ENCODE data around the gene ASIC5. TPM values are rescaled to one million over a fixed set of nuclear protein-coding genes. Genes with fewer than 3 reads are reported as not detected.

Gene ASIC5
- total RNA-seq, 1 donor = not detected

DNA sequence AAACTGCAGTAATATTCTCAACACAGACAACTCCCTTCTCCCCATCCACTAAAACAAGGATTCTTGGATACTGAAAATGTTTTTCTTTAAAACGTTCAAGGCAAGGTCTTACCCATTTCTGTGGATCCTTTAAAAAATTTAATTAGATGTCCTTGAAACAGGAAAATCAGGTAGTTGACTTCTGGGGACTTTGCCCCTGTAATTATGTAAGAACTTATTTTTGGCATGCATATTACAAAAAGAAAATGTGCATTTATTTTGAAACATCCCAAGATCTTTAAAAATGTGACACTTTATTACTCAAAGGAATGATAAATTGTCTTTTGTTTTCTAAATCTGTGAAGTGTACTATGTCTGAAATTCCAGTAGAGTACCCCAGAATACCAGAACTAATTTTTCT, 81.4 kb downstream of the ASIC5 start:
- no peak overlapping the region for H3K4me3 ChIP-seq (ENCODE audit: low read depth, low read length)
- TF ChIP-seq CTCF (IDR thresholded peaks at IDR 0.05; ENCODE audit: insufficient read depth, low read depth, low read length) = no peak
- no peak for DNase-seq (ENCODE audit: low read depth)

GRCh38 chr4:155781249-155781831, 84.7 kb downstream of the ASIC5 start:
- no peak for DNase-seq (ENCODE audit: low read depth)
- no peak overlapping the region for H3K4me3 ChIP-seq (ENCODE audit: low read depth, low read length)
- TF ChIP-seq CTCF (IDR thresholded peaks at IDR 0.05; ENCODE audit: insufficient read depth, low read depth, low read length) = no peak

GRCh38 chr4:155780775-155781174, 85.3 kb downstream of the ASIC5 start:
- H3K4me3 ChIP-seq (ENCODE audit: low read depth, low read length) = no peak overlapping the region
- no peak for TF ChIP-seq CTCF (IDR thresholded peaks at IDR 0.05; ENCODE audit: insufficient read depth, low read depth, low read length)
- DNase-seq (ENCODE audit: low read depth) = peak; percentile 14

Other genes starting within 250 kb of the ASIC5 start
- gene GUCY1A1, start 199.4 kb downstream of the ASIC5 start, total RNA-seq = 0.32 and 0.43 TPM in 2 replicates
- gene GUCY1B1, start 107.3 kb downstream of the ASIC5 start, total RNA-seq = 1.7 and 1.9 TPM in 2 replicates
- 2.2 and 4.2 TPM in 2 replicates for gene TDO2, start 37.4 kb upstream of the ASIC5 start, total RNA-seq
- gene CTSO, start 87.6 kb upstream of the ASIC5 start, total RNA-seq = 10.8 and 12.2 TPM in 2 replicates

Measured in fibroblast of villous mesenchyme (primary cell).